GM20431 (cell line): ENCODE data around the gene POLR1A.

Experiments
- in situ Hi-C: fragments of 300-500 bp; cut with MseI, MboI; formaldehyde crosslinking; loops from one replicate; pipeline ENCODE4 v1.15.0; 2020; ENCODE audit warnings: low sequenced_read_pairs; ENCODE audit not compliant: unreplicated experiment

Gene POLR1A

DNA sequence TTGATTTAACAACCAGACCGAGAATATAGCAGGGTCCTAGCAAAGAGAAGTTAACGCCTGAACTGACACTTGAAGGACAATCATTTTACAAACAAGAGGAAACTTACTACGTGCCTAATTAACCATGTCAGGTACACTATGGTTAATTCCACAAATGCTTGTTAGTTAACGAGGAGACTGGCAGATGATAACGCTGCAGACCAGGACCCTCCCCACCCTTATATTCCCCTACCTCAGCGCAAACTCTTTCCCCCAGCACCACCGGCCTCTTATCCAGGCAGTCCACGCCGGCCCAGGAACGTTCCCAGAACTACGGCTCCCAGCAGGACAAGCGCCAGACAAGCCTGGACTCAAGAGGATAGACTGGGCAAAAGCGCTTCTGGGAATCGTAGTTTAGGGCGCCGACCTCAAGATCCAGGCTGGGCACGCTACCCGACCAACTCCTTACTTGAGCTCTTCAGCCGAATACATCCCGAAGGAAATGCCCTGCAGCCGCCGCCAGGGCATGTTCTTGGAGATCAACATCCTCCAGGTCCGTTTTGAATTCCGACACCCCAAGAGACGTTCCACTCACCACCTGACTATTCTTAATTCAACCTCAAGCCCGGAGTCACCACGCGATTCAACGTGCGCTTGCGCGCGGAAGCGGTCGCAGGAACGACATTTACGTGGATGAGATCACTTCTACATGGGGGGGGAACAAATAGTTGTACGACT lies at the start of gene POLR1A:
Gene POLR1A, minus strand, starts transcription at position 635 of the 717 bp plus-strand sequence. Its CDS starts 110 bp downstream, at position 525.
- in situ Hi-C loops: no loop called here

DNA sequence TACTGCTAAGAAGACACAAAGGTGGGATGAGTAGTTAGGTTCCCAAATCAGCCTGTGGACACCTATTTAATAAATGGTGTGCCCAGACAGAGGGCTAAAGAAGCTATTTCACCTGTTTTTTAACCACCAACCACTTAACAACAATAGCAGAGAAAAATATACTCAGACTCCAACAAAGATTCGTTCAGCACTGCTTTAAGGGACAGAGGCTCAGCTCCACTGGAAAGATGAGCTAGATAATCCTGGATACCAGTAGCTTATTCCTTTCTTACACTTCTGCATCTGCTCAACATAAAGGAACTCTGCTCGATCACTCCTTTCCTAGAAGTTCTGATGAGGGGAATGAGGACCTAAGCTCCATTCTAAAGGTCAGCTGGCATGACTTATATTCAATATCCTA lies 44.8 kb upstream of the POLR1A start:
- in situ Hi-C loops: no loop called here

DNA sequence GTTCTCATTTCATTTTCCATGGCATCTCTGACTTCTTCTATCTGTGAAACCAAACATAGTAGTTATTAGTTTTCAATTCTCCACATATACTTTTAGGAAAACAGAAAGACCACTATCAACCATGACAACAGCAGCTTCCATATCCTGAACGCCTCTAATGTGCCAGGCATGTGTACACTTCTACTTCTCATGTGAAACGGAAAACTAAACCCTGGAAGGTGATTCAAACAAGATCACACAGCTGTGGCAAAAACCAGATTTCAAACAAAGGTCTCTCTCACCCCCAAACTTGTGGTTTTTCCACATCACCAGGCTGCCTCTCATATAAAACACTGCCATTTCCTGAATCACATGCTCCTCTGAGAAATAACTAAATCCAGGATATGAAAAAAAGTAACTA lies 42.1 kb upstream of the POLR1A start:
- in situ Hi-C loops: no loop called here

DNA sequence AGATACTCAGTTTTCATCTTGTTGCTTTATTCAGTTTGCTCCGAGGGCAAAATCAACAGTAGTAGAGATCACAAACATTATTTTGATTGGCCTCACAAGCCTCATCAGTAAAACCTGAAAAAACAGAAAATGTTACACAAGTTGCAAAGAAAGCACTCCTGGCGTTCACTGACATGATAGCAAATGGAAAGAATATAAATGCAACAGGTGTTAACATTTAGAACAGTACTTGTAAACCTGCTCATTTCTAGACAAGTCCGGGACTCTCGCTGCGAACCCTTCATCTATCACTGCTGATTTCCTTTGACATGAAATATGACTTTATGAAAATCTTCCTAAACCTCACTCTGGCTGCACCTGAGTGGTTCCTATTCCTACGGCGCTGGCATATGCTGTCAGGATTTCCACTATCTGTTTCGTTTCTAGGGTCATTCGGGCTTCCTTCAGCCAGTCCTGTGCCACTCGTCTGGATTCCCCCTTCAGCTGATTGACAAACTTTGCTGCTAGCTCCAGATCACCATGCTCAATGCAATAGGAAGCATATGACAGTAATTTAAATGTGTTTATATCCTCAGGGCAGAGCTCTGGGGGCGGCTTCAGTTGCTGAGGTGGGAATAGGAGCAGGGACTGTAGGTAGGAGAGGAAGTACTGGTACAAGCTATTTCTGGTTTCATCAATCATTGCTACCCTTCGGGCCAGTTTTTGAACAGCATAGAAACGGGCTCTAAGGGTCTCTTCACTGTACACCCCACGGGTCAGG lies 38.4 kb upstream of the POLR1A start:
- in situ Hi-C loops: no loop called here

DNA sequence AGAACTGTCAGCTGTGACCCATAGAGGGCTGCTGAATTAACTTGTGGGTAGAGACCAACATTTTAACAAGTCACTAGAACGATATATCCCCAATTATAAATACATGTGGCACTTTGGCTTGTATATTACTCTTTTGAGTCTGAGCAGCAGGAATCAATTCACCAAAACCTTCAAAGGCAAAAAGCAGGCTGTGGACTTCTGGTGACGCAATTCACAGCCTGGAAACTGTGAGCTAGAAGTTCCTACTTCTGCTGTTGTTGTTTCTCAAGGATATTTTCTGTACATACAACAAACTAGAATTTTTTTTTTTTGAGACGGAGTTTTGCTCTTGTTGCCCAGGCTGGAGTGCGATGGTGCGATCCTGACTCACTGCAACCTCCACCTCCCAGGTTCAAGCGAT lies 37.6 kb upstream of the POLR1A start:
- in situ Hi-C loops: no loop called here

DNA sequence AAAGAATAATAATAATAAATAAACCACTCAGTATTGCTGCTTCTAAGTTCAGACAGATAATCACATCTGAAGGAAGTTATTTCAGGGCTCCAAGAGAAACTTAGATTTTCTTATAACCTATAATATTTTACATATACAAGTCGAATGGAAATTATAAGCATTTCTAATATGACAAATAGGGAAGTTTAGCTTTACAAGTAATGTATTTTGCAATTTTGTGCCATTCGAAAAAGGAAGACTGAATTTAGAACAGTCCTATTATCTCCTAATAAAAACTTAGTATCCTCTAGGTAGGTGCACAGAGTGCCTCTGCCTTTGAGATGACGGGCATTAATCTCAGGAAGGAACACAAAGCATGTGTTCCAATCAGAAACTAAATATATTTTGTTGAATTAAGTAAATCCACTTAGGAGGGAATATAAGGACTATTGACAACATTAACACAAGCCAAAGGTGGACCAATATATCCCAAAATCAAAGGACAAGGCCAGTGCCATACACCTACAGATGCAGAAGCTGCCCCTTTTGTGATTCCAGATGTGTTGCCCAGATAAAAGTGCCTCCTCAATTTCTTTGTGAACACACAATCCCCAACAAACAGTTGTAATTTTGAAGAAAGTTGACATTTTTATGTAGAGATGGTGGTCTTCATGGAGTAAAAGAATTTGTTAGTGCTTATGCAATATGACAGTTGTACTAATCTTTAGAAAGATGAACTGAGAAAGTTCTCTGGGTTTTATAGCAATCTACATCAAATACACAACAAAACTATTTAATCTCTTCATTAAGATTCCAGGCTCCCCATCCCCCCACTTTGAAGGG lies 37.0 kb upstream of the POLR1A start:
- in situ Hi-C loops: no loop called here

DNA sequence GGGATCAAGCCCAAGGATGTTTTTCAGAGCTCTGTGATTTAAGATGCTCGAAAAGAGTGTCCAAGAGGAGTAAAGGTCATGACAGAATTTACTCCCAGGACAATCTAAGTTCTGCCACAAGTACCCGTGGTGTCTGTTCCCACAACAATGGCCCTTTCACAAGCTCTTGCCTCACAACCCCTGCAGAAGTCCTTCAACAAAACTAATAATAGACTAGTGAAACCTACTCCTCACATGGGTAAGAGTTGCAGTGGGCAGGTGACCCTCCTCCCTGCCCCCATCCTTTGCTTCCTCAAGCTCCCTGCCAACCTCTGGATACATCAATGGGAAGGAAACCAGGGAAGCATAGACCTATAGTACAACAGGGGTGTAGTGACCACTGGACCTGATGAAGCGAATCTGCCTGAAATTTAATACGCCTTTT lies 35.3 kb upstream of the POLR1A start:
- in situ Hi-C loops: no loop called here

DNA sequence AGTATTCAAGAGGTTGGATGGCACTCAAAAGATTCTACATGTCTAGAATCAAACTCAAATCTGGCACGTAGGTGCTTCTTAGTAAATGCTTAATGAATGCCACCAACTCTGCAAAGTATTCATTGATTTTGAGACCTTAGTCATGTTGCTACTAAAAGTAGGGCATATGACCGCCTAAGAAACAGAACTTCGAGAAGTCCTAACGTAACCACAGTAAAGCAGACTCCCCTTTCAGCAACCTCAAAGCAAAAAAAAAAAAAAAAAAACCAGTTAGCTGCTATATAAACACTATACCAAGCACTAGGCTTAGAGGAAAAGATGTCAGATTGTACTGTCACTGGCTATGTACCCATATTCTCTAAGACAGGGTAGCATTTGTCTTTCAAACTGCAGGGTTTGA lies 34.3 kb upstream of the POLR1A start:
- in situ Hi-C loops: no loop called here

DNA sequence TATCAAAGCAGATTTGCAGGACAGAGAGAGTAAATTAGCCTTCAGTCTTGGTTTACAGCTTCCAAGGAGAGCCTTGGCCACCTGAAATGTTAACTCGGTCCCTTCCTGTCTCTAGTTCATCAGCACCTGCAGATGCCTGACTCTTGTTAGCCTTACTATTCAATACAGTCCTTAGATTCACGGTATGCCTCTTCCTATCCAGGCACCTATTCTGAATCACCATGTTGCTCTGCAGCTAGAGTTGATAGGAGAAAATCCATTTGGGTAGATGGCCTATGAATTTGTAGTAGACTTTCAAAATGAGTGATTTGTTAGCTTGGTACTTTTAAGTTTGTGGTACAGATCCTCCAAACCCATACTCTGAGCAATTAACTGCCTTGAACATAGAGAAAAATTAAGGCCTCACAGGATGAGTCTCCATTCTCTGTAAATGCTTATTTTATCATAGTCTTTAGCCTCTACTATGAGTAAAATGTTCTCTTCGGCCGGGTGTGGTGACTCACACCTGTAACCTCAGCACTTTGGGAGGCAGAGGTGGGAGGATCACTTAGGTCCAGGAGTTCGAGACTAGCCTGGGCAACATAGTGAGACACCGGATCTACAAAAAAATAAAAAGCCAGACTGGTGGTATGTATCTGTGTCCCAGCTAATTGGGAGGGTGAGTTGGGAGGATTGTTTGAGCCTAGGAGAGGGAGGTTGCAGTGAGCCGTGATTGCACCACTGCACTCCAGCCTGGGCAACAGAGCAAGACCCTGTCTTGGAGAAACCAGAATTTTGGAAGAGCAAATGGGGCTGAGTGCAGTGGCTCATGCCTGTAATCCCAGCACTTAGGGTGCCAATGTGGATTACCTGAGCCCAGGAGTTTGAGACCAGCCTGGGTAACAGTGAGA lies 33.3 kb upstream of the POLR1A start:
- in situ Hi-C loops: no loop called here

DNA sequence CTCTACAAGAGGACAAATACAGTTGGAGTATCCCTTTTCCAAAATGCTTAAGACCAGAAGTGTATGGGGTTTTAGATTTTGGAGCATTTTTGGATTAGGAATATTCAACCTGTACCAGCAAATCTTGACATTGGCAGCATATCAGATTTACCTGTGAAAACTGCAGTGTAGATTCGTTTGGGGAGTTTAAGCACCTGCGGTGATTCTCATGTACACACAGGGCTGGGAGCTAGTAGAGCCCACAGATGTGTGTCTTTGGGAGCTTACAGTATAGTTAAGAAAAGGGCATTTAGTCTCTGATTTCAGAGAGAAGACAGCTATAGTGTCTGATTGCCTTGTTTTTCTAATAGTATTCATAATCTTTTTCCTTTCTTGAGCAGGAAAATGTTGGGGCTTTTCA lies 30.5 kb upstream of the POLR1A start:
- in situ Hi-C loops: no loop called here

DNA sequence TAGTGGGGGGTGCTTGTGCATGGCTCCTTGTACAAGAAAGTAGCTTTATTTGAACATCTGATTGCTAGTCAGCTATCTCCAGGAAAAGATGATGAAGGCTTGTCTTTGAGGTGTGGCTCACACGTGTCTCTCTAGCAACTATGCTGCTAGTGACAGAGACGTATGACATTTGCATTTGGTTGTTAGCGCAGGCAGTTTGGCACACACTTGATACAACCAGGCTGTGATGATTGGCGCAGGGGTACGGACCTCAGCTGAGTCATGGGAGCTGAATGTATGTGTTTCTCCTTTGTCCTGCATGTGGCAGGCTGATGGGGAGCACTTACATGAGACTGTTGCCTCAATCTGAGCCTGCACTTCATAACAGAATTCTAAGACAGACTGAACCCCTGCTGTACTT lies 30.0 kb upstream of the POLR1A start:
- in situ Hi-C loops: no loop called here

DNA sequence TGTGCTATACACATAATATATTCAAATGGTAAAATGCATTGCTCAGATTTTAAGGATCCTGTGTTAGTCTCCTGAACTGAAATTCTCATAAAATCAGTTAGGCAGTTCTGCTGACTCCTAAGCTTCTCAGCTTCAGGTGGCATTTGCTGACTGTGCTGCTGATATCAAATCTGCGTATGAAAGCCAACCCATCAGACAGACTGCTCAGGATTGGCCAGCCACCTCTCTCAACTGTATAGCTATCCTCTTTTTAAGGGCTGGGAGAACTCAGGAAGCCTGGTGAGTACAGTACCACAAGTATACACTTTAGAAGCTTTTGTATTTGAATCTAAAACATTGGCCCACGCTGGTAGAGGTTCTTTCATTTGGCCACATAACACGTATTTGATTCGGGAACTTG lies 29.0 kb upstream of the POLR1A start:
- in situ Hi-C loops: no loop called here

DNA sequence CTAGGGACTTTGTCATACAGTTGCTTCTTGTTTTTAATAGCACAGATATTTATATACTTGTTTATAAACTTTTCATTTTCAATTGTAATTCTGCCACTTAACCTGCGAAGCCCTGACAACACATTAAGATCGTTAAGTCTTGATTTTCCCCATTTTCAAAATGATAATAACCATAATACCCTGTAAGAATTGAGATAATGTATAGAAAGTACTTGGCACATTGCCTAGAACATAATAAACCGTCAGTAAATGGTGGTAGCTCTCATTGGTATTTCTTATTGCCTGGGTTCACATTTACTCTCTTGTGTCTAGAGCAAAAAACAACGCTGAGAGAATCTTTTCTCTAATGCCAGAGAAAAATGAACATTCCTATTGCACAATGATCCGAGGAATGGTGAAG lies 19.0 kb upstream of the POLR1A start:
- in situ Hi-C loops: no loop called here

DNA sequence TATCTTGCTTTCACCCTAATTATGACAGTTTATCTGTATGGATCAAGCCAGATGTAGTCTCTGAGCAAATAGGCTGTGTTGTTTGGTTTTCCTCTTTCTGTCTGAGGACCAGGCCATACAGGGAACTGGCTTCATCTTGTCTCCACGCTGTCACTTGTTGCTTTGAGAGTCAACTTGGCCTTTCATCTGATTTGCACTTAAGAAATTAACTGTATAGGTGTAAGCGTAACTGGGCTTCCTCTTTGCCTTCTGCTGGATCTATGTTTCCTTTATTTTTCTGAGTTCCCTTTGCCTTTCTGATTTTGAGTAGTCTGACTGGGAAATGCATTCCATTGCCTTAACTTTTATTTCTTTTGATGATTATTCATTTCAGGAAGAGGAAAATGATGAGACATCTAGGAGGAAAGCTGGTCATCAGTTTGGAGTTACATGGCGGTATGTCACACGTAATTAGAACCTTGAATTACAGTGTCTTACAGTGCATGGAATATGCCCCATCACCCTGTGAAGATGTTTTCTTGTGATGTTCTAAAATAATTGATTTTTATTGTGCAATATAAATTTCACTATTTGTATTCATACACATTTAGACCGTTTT lies 17.7 kb upstream of the POLR1A start:
- in situ Hi-C loops: no loop called here

DNA sequence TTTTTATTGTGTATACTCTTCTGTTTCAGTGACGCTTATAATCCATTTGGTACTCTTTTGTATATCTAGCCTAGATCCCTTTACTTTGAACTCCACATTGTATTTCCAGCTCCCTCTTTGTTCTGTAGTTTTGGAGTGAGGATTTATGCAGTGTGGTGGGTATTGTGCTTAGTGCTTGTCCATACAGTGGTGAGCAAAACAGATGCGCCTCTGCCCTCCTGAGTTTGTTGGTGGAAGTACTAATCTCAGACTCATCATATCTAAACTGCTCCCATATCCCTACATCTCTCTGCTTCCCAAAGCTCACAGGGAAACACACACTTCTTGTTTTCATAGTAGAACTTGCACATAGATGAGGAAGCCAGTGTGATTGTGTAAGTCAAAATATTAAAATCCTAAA lies 12.4 kb upstream of the POLR1A start:
- in situ Hi-C loops: no loop called here

DNA sequence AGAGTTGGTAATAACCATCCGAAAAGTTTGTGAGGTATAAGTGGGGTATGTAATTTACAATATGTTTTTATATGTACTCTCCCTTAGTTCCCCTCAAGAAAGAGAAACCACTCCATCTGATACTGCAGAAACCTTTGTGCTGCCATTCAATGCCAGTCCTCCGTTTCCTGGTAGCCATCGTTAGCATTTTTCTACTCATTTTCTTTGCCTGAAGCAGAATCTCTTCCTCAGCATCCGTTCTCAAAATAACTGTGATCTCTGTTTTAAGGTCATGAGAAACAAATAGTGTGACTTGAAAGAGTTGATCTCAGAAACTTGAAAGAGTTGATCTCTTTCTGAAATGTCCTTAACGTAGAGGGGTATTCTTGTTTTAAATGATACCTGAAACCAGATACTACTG lies 1.3 kb upstream of the POLR1A start:
- in situ Hi-C loops: no loop called here

DNA sequence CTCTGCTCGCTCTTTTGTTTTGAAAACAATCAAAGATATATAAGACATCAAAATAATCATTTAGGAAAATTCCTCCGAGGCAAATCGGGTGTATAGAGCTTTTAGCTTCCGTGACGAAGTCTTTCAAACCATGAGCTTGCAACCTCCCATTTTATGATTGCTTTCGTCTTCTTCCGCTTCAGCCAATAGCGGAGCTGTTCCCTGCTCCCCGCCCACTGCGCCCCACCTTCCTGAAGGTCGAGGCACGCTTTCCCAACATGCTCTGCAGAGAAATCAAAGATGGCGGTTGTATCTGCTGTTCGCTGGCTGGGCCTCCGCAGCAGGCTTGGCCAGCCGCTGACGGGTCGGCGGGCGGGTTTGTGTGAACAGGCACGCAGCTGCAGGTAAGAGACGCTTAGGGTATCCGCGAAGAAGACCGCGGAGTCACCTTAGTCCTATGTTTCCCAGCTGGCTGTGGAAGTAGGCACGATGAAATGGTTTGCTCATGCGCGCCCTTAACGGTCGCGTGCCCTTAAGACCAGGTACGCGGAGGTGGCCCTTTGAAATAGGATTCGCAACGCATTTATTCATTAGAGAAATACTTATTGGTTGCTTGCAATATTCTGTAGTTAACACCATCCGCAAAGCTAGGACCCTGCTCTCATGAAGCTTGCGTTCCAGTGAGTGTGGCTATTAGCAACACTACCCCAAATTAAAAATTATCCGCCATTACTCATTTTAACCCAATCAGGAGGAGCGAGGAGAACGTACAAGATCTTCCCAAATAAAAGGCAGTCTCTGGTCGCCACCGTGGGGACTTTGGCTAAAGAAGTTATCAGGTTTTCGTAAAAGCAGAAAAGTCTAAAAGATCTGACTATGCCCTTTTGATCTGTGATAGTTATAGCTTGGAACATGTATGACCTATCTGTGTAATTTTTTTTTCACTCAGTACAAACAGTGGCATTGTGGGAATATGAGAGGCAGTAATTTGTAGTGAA lies 571 bp upstream of the POLR1A start, which contains the start of gene PTCD3:
Gene PTCD3, plus strand, starts transcription at position 267 of the 977 bp plus-strand sequence. Its CDS starts 13 bp downstream, at position 280.
- in situ Hi-C loops: no loop called here

DNA sequence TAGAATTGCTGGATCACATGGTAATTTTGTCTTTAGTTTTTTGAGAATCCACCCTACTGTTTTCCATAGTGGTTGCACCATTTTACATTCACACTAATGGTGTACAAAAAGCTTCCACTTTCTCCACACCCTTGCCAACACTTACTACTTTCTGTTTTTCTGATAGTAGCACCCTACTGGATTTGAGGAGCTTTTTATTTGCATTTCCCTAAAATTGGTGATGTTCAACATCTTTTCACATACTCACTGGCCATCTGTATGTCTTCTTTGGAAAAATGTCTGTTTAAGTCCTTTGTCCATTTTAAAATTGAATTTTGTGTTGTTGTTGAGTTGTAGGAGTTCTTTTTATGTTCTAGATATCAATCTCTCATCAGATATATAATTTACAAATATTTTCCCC lies 3.5 kb downstream of the POLR1A start:
- in situ Hi-C loops: no loop called here
